Measurements from ENCODE around the gene NUB1.

Gene NUB1

GRCh38 chr7:151348970-151349369, 7.4 kb downstream of the NUB1 start:
- no peak for DNase-seq

- DNase-seq, result peak; percentile 74
These were observed 7.9 kb downstream of the NUB1 start for GRCh38 chr7:151349507-151349853.

- peak; percentile 50 for DNase-seq
These were observed 9.4 kb downstream of the NUB1 start for GRCh38 chr7:151351027-151351426.

- DNase-seq, result no peak
These were observed 10.4 kb downstream of the NUB1 start for GRCh38 chr7:151351967-151352366.

- no peak for DNase-seq
These were observed 10.9 kb downstream of the NUB1 start for GRCh38 chr7:151352512-151352911.

DNA sequence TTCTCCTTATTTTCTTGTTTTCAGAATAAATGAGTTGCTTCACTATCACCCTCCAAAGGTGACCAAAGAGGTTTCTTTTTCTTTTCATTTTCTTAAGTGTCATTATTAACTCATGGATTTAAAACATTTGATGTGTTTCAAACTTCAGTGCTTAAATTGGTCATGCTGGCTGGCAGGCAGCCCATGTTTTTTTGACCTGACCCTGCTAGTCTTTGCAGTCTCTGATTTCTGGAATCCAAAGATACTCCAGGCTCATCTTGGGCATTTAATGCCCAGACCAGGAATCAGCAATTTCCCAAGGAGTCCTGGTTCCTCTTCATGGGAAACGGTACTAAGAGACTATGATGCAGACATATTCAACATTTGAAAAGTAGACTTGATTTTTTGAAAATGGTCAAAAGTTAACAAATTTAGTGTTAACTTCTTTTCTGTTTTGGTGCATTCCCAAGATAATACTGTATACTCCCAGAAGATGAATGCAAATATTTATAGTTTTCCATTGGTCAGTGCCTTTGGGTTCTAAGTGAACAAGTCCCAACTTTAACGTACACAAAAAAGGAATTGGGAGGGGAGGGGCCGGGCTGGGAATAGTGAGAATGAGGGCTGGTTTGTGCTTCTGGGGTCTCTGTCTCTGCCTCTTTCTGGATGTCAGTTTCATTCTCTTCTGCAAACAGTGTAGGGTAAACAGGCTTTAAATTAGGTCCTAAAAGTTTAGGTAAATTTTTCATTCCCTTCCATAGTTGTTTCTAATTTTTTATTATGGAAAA, 19.8 kb downstream of the NUB1 start:
- no peak for DNase-seq

DNA sequence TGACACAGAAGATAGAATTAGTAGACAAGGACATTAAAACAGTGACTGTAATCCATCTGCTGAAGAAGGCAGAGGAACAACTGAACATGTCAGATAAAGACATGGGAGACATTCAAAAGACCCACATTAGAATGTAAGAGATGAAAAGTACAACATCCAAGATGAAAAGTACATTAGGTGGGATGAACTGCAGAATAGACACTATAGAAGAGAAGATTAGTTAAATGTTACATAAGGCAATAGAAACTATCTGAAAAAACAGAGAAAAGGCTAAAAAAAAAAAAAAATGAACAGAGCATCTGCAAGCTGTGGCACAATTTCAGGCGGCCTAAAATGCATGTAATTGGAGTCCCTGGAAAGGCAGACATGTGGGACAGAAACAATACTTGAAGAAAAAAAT, 21.6 kb downstream of the NUB1 start:
- no peak for DNase-seq

GRCh38 chr7:151366166-151366879, 24.7 kb downstream of the NUB1 start:
- no peak for DNase-seq

DNA sequence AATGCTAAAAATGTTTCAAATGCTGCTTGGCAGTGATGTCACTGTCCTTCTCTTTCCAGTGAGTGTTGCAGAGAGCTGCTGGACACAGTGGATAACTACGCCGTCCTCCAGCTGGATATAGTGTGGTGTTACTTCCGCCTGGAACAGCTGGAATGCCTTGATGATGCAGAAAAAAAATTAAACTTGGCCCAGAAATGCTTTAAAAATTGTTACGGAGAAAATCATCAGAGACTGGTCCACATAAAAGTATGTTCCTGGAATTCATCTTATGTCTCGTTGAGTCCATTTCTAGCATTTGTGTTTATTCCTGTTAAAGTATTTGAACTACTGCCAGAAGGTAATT, 25.2 kb downstream of the NUB1 start:
- DNase-seq, result no peak

- DNase-seq, result no peak
These were observed 25.7 kb downstream of the NUB1 start for GRCh38 chr7:151367284-151367683.

GRCh38 chr7:151368136-151368571, 26.5 kb downstream of the NUB1 start:
- peak; percentile 92 for DNase-seq

DNA sequence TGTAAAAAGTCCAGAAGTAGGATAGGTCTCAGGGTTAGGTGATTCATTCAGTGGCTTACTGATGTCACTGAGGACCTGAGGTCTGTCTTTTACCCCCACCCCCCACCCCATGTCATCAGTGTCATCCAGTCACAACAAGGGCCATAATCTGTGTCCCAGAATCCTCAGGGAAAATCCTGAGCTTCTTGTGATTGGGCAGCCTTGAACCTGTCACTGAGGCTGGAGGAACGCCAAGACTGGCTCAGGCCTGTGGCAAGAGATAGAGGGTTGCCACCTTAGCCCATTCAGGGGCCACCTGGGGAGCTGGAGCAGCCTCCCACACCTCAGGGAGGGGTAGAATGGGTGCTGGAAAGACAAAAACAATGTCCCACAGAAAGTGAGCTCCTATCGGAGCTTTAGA, 29.7 kb downstream of the NUB1 start:
- no peak for DNase-seq

DNA sequence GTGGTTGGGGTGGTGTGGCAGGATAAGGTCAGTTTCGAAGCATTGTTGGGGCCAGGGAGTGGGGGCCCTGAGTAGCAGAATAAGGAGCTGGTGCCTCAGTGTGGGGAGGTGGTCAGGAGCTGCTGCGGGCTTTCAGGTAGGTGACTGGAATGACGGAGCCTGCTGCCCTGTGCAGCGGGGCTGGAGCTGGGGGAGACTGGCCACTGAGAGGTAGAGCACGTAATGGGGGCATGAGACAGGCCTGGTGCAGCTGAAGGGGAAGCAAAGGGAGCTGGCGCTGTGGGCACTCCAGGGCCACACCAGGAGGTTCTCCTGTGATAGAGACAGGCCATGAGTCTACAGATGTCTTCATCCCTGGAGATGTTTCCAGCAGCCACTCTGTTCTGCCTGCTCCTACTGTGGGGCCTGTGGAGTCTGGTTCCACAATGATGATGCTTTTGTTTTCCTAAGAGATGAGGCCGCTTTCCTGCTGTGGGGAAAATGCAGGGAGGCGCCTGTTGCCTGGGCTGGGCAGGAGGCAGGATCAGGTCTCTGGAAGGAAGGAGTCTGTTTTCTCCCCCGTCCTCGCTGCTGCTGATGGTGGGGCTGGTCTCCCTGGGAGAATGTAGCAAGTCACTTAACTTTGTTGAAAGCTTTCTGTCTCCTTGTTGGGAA, 31.1 kb downstream of the NUB1 start:
- DNase-seq, result no peak

- no peak for DNase-seq
These were observed 32.0 kb downstream of the NUB1 start for GRCh38 chr7:151373599-151373998.

DNA sequence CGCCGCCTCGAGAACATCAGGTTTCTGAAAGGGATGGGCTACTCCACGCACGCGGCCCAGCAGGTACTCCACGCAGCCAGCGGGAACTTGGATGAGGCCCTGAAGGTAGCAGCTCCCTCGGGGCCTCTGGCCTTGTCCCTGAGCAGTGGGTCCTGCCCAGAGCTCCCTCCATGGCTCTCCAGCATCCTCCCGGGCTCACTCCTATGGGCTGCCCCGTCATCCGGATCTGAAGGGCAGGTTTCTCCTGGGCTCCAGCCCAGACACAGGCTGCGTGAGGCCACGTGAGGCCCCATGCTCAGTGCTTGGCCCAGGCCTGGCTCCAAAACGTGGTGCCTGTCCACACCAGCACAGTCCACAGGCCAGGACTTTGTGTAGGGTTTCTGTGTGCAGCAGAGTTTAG, 32.5 kb downstream of the NUB1 start:
- DNase-seq, result no peak

GRCh38 chr7:151374726-151375125, 33.1 kb downstream of the NUB1 start:
- DNase-seq, result no peak

GRCh38 chr7:151375530-151376217, 34.1 kb downstream of the NUB1 start:
- DNase-seq, result no peak

- no peak for DNase-seq
These were observed 34.7 kb downstream of the NUB1 start for GRCh38 chr7:151376218-151376902.

GRCh38 chr7:151377406-151377805, 35.8 kb downstream of the NUB1 start:
- no peak for DNase-seq

DNA sequence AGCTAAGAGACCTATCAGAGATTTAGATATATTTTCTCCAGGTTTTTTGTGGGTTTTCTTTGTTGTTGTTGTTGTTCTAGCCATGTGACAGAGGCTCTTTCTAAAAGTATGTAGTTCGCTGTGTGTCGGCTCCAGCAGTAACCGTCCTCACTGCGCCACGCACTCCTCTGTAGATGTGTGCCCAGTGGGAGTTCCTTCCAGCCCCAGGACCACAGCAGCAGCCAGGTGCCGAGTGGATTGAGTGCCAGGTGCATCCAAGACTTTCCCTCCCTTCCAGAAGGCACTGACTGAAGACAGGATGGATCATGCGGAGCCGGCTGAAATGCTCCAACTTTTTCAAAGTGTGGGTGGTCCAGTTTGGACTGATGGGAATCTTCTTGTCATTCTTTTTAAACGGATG, 36.4 kb downstream of the NUB1 start:
- no peak for DNase-seq

GRCh38 chr7:151378496-151379192, 37.0 kb downstream of the NUB1 start:
- no peak for DNase-seq

DNA sequence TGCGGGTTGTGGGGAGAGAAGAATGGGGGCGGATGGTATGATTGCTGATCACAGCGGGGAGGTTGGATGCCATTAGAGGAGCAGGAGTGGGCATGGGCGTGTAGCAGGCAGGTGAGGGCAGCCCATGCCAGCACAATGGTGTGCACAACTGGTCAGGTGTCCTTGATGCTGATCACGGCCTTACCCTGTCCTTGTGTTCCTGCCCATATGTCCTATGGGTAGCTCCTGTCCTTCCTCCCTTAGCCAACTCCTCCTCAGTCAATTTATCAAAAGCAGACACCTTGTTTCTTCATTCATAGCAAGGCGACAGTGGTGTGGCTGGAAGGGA, 37.5 kb downstream of the NUB1 start:
- DNase-seq, result no peak
